Measurements from ENCODE around the gene CYP4V2. TPM values are rescaled to one million over a fixed set of nuclear protein-coding genes. Genes with fewer than 3 reads are reported as not detected.
"Not testable (repeated sequence)": the region's sequence is repeated elsewhere in the genome, so short reads cannot be mapped to it uniquely, and the experiment has no call there.

CYP4V2 gene
- total and polyA plus RNA-seq, 3 experiments from 2014 or later: 10.9 to 30.1 (median 11.8) TPM

DNA sequence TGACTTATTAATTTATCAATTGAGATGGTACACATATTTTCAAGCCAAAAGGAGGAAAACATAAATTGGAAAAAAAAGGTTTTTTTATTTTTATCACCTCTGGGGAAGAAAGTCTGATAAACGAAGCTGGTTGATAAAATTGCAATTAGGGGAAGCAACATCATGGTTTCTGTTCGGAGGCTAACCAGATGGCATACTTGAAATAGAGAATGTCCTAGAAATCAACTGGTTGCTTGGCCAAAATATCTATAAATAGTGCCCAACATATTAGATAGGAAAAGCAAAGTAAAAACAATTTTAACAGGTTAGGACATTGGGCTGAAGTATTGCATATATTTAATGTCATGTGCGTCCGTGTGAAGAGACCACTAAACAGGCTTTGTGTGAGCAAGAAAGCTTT is 50.2 kb downstream of the CYP4V2 start:
- Histone ChIP-seq H3K4me1 (ENCODE audit: insufficient read depth, low read length) (no peaks in the 10 kb centered on the region), H3K4me3 (ENCODE audit: low read length) (no peak overlapping the region), H3K36me3 (ENCODE audit: insufficient read depth, low read length) (no peaks in the 10 kb centered on the region), H3K27ac (ENCODE audit: low read depth, low read length) (no peak overlapping the region), H3K9me3 (ENCODE audit: low read length) (no peaks in the 10 kb centered on the region), H3K27me3 (ENCODE audit: insufficient read depth, low read length, poor library complexity, severe bottlenecking) (no peaks in the 10 kb centered on the region)
- Mint-ChIP-seq H3K9me3 (peaks cover 0 to 5% (median 3%) of the 10 kb centered on the region in 5 donors), H3K4me1 (no peaks in the 10 kb centered on the region), H3K4me3 (no peak overlapping the region), H3K27me3 (no peaks in the 10 kb centered on the region), H3K36me3 (peaks cover 2 to 7% (median 2%) of the 10 kb centered on the region in 3 donors), H3K27ac (peak overlapping the region in 1 of 8 donors; percentile 49)
- DNase-seq: no peak
- ChIA-PET CTCF (no interaction called here), POLR2A (no interaction called here)

DNA sequence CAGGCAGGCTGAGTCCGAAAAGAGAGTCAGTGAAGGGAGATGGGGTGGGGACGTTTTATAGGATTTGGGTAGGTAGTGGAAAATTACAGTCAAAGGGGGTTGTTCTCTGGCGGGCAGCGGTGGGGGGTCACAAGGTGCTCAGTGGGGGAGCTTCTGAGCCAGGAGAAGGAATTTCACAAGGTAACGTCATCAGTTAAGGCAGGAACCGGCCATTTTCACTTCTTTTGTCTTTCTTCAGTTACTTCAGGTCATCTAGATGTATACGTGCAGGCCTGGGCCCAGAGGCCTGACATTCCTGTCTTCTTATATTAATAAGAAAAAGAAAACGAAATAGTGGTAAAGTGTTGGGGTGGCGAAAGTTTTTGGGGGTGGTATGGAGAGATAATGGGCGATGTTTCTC is 50.7 kb downstream of the CYP4V2 start:
- H3K4me1 Mint-ChIP-seq, POLR2A ChIA-PET, H3K36me3 Mint-ChIP-seq: not testable (repeated sequence)

DNA sequence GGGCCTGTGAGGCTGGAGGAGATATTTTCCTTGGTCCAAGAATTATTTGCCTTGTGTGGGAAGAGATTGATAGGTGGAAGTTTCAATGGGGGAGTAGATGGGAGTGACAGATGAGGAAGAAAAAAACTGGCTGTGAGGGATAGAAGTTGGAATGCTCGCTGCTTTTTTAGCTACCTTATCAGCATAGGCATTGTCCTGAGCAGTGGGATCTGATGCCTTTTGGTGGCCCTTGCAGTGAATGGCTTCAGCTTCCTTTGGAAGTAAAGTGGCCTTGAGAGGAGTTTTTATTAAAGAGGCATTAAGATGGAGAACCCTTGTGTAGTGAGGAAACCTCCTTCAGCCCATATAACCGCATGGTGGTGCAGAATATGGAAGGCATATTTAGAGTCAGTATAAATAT is 52.0 kb downstream of the CYP4V2 start:
- Mint-ChIP-seq H3K4me1 (no peaks in the 10 kb centered on the region), H3K9me3 (peaks cover 0 to 5% (median 3%) of the 10 kb centered on the region in 5 donors), H3K27ac (no peak overlapping the region), H3K36me3 (peaks cover 0 to 7% (median 2%) of the 10 kb centered on the region in 3 donors), H3K27me3 (no peaks in the 10 kb centered on the region), H3K4me3 (no peak overlapping the region)
- Histone ChIP-seq H3K4me1 (ENCODE audit: insufficient read depth, low read length) (no peaks in the 10 kb centered on the region), H3K27me3 (ENCODE audit: insufficient read depth, low read length, poor library complexity, severe bottlenecking) (no peaks in the 10 kb centered on the region), H3K27ac (ENCODE audit: low read depth, low read length) (no peak overlapping the region), H3K9me3 (ENCODE audit: low read length) (no peaks in the 10 kb centered on the region), H3K4me3 (ENCODE audit: low read length) (no peak overlapping the region), H3K36me3 (ENCODE audit: insufficient read depth, low read length) (no peaks in the 10 kb centered on the region)
- DNase-seq: no peak
- ChIA-PET POLR2A (no interaction called here), CTCF (no interaction called here)

More for the DNA sequence above, 50.7 kb downstream of the CYP4V2 start:
- DNase-seq; H3K27me3 ChIP-seq (ENCODE audit: insufficient read depth, low read length, poor library complexity, severe bottlenecking); H3K9me3 ChIP-seq (ENCODE audit: low read length); H3K9me3 Mint-ChIP-seq; H3K27ac ChIP-seq (ENCODE audit: low read depth, low read length); H3K27ac Mint-ChIP-seq; H3K36me3 ChIP-seq (ENCODE audit: insufficient read depth, low read length); H3K4me3 Mint-ChIP-seq; H3K27me3 Mint-ChIP-seq; H3K4me3 ChIP-seq (ENCODE audit: low read length); H3K4me1 ChIP-seq (ENCODE audit: insufficient read depth, low read length); CTCF ChIA-PET: not testable (repeated sequence)

DNA sequence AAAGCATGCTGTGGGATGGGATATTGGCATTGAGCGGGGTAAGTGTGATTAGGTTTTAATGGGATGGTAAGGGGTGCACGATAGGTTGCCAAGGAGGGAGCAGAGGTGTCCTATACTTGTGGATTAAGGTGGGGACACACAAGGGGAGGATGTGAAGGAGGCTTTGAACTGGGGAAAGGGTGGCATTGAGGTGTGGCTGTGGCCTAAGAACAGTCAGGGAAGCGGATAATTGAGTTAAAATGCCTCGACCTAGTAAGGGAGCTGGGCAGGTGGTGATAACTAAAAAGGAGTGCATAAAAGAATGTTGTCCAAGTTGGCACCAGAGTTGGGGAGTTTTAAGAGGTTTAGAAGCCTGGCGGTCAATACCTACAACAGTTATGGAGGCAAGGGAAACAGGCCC is 53.5 kb downstream of the CYP4V2 start:
- Mint-ChIP-seq H3K27me3 (no peaks in the 10 kb centered on the region), H3K4me1 (no peaks in the 10 kb centered on the region), H3K9me3 (peaks cover 0 to 5% (median 3%) of the 10 kb centered on the region in 5 donors), H3K27ac (no peak overlapping the region), H3K36me3 (peaks cover 0 to 7% (median 2%) of the 10 kb centered on the region in 3 donors), H3K4me3 (no peak overlapping the region)
- CTCF ChIA-PET: no interaction called here
- POLR2A ChIA-PET: no interaction called here
- H3K27me3 ChIP-seq (ENCODE audit: insufficient read depth, low read length, poor library complexity, severe bottlenecking): no peaks in the 10 kb centered on the region
- DNase-seq: no peak
- no peak overlapping the region for H3K4me3 ChIP-seq (ENCODE audit: low read length)
- H3K9me3 ChIP-seq (ENCODE audit: low read length): no peaks in the 10 kb centered on the region
- no peaks in the 10 kb centered on the region for H3K36me3 ChIP-seq (ENCODE audit: insufficient read depth, low read length)
- no peak overlapping the region for H3K27ac ChIP-seq (ENCODE audit: low read depth, low read length)
- H3K4me1 ChIP-seq (ENCODE audit: insufficient read depth, low read length): no peaks in the 10 kb centered on the region

DNA sequence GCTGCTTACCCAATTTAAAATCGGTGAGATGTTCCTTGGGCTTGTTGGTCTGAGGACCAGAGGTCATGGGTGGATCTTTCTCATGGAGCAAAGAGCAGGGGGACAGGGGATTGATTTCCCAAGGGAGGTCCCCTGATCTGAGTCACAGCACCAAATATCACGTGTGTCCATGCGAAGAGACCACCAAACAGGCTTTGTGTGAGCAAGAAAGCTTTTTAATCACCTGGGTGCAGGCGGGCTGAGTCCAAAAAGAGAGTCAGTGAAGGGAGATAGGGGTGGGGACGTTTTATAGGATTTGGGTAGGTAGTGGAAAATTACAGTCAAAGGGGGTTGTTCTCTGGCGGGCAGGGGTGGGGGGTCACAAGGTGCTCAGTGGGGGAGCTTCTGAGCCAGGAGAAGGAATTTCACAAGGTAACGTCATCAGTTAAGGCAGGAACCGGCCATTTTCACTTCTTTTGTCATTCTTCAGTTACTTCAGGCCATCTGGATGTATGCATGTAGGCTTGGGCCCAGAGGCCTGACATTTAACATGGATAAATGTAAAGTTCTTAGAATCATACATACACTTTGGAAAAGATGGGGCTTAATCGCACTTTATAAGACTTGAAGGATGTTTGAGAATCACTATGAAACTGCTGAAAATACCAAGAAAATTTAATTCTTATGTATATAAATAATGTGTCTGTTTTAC is 55.8 kb downstream of the CYP4V2 start:
- H3K27me3 Mint-ChIP-seq; DNase-seq; H3K27ac Mint-ChIP-seq; H3K4me3 ChIP-seq (ENCODE audit: low read length); H3K36me3 Mint-ChIP-seq; H3K9me3 ChIP-seq (ENCODE audit: low read length); H3K27ac ChIP-seq (ENCODE audit: low read depth, low read length); H3K4me3 Mint-ChIP-seq; H3K9me3 Mint-ChIP-seq; CTCF ChIA-PET; H3K27me3 ChIP-seq (ENCODE audit: insufficient read depth, low read length, poor library complexity, severe bottlenecking); H3K4me1 Mint-ChIP-seq; H3K36me3 ChIP-seq (ENCODE audit: insufficient read depth, low read length); POLR2A ChIA-PET; H3K4me1 ChIP-seq (ENCODE audit: insufficient read depth, low read length): not testable (repeated sequence)

GRCh38 chr4:186248643-186249042 is 57.3 kb downstream of the CYP4V2 start:
- peaks cover 0 to 5% (median 3%) of the 10 kb centered on the region in 5 donors for H3K9me3 Mint-ChIP-seq
- H3K36me3 Mint-ChIP-seq: peaks cover 6 to 14% (median 9%) of the 10 kb centered on the region in 3 donors
- no peak overlapping the region for H3K27ac Mint-ChIP-seq
- H3K27me3 Mint-ChIP-seq: no peaks in the 10 kb centered on the region
- H3K4me1 Mint-ChIP-seq: no peaks in the 10 kb centered on the region
- Histone ChIP-seq H3K4me3 (ENCODE audit: low read length) (no peak overlapping the region), H3K4me1 (ENCODE audit: insufficient read depth, low read length) (no peaks in the 10 kb centered on the region), H3K36me3 (ENCODE audit: insufficient read depth, low read length) (no peaks in the 10 kb centered on the region), H3K9me3 (ENCODE audit: low read length) (no peaks in the 10 kb centered on the region), H3K27me3 (ENCODE audit: insufficient read depth, low read length, poor library complexity, severe bottlenecking) (no peaks in the 10 kb centered on the region), H3K27ac (ENCODE audit: low read depth, low read length) (no peak overlapping the region)
- POLR2A ChIA-PET: no interaction called here
- CTCF ChIA-PET: no interaction called here
- no peak for DNase-seq
- H3K4me3 Mint-ChIP-seq: no peak overlapping the region

DNA sequence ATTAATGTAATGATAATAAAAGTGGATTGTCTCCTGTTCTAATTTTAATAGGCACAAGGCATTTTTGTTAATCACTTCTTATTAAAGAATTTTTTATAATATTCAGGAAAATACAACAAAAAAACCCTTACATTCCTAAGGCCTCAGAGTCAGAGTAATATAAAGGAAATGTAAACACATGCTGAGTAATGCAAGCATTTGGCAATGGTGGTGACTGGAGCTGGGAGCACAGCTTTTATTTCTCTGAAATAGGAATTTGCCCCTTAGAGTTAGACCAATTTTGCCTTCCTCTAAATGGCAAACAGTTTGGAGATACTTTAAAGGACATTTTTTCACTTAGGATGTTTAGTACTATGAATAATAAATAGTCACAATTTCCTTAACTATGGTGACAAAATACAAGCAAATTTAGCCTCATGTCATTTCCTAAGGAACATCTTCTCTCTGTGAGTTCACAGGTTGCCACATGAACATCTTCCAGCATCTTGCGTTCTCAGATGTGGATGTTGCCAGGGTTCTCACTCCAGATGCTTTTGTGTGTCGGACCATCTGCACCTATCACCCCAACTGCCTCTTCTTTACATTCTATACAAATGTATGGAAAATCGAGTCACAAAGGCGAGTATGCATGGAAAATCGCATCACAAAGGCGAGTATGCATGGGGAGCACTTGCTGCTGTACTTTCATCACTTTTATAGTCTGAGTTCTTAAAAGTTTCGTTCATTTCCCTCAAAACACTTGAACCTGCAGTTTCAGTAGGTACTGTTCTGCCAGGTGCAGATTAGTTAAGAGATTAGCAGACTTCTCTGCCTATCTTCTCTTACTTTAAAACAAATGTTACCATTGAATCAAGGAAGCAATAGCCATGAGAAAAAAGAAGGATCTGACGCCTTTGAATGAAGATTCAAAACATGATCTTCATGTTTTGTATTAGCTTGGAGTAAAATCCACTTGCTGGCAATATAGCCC is 58.7 kb downstream of the CYP4V2 start:
- H3K9me3 Mint-ChIP-seq: peaks cover 0 to 5% (median 3%) of the 10 kb centered on the region in 5 donors
- peaks cover 6 to 17% (median 14%) of the 10 kb centered on the region in 3 donors for H3K36me3 Mint-ChIP-seq
- no peak overlapping the region for H3K4me3 Mint-ChIP-seq
- no peaks in the 10 kb centered on the region for H3K27me3 Mint-ChIP-seq
- no peak overlapping the region for H3K27ac Mint-ChIP-seq
- Histone ChIP-seq H3K4me3 (ENCODE audit: low read length) (no peak overlapping the region), H3K4me1 (ENCODE audit: insufficient read depth, low read length) (no peaks in the 10 kb centered on the region), H3K9me3 (ENCODE audit: low read length) (no peaks in the 10 kb centered on the region), H3K27ac (ENCODE audit: low read depth, low read length) (no peak overlapping the region), H3K36me3 (ENCODE audit: insufficient read depth, low read length) (no peaks in the 10 kb centered on the region), H3K27me3 (ENCODE audit: insufficient read depth, low read length, poor library complexity, severe bottlenecking) (no peaks in the 10 kb centered on the region)
- DNase-seq: no peak
- ChIA-PET POLR2A (no interaction called here), CTCF (no interaction called here)
- H3K4me1 Mint-ChIP-seq: no peaks in the 10 kb centered on the region

DNA sequence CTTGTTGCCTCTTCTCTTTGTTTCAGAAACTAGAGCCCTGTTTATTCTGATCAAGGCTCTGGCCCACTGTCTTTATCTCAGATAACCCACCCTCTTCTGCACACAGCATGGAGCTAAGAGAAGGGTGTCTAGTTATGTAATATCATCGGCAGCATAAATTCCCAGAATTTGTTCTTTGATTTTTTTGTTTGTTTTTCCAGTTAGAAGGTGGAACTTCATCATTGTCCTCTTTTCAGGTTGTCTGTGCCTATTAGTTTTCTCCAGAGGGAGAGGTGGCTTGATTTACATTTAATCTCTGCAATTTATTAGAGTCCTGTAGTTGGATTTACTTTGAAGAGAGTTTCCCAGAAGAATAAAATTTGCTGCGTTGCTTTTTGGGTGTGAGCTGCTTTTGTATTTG is 59.4 kb downstream of the CYP4V2 start:
- H3K4me3 ChIP-seq (ENCODE audit: low read length): no peak overlapping the region
- peak overlapping the region in 1 of 8 donors; percentile 24 for H3K27ac Mint-ChIP-seq
- no peaks in the 10 kb centered on the region for H3K9me3 ChIP-seq (ENCODE audit: low read length)
- ChIA-PET CTCF (no interaction called here), POLR2A (no interaction called here)
- no peaks in the 10 kb centered on the region for H3K4me1 Mint-ChIP-seq
- peaks cover 0 to 5% (median 2%) of the 10 kb centered on the region in 5 donors for H3K9me3 Mint-ChIP-seq
- H3K36me3 ChIP-seq (ENCODE audit: insufficient read depth, low read length): no peaks in the 10 kb centered on the region
- peaks cover 6 to 17% (median 14%) of the 10 kb centered on the region in 3 donors for H3K36me3 Mint-ChIP-seq
- no peak overlapping the region for H3K4me3 Mint-ChIP-seq
- no peak overlapping the region for H3K27ac ChIP-seq (ENCODE audit: low read depth, low read length)
- no peak for DNase-seq
- no peaks in the 10 kb centered on the region for H3K27me3 ChIP-seq (ENCODE audit: insufficient read depth, low read length, poor library complexity, severe bottlenecking)
- no peaks in the 10 kb centered on the region for H3K4me1 ChIP-seq (ENCODE audit: insufficient read depth, low read length)
- no peaks in the 10 kb centered on the region for H3K27me3 Mint-ChIP-seq
